Gastrocnemius medialis (tissue), 4 donors: ENCODE measurements around the gene KRTAP2-2.
"Not testable (repeated sequence)": the region's sequence is repeated elsewhere in the genome, so short reads cannot be mapped to it uniquely, and the experiment has no call there.

Experiments used
- CTCF ChIP-seq, 5 experiments: fragments of 450-650 bp in 3 of 5; fragments of 200-600 bp in 2 of 5; sonication (generic) in 2 of 5; IDR thresholded peaks in 4 of 5; conservative IDR thresholded peaks in 1 of 5; 1 replicate in 4 of 5; 2 replicates in 1 of 5; pipeline ENCODE4 v1.5.1; 2016 to 2019; ENCODE audit warnings: antibody characterized with exemption in 5 of 5, mild to moderate bottlenecking in 3 of 5, moderate library complexity in 3 of 5
- POLR2A ChIP-seq, 2 donors: fragments of 450-650 bp; IDR thresholded peaks; one replicate each; pipeline ENCODE4 v1.6.1; 2017; ENCODE audit warnings: antibody characterized with exemption in 2 of 2, mild to moderate bottlenecking in 2 of 2, moderate library complexity in 2 of 2

GRCh38 chr17:41084100-41084856, 29.2 kb upstream of the KRTAP2-2 start, which contains the start of gene KRTAP4-7:
- not testable (repeated sequence) for TF ChIP-seq POLR2A (IDR thresholded peaks at IDR 0.05); CTCF (IDR thresholded peaks at IDR 0.05 in 4 of 5, conservative IDR thresholded peaks at IDR 0.05 in 1 of 5)
